GM19467 (cell line): Measurements from ENCODE around the gene FAM53B.

ENCODE experiments used
- ATAC-seq: cut with Tn5 transposase; IDR thresholded peaks from one replicate; pipeline ENCODE4 v1.9.1; 2021; ENCODE audit warnings: mild to moderate bottlenecking, moderate library complexity; ENCODE audit not compliant: unreplicated experiment

FAM53B gene

DNA sequence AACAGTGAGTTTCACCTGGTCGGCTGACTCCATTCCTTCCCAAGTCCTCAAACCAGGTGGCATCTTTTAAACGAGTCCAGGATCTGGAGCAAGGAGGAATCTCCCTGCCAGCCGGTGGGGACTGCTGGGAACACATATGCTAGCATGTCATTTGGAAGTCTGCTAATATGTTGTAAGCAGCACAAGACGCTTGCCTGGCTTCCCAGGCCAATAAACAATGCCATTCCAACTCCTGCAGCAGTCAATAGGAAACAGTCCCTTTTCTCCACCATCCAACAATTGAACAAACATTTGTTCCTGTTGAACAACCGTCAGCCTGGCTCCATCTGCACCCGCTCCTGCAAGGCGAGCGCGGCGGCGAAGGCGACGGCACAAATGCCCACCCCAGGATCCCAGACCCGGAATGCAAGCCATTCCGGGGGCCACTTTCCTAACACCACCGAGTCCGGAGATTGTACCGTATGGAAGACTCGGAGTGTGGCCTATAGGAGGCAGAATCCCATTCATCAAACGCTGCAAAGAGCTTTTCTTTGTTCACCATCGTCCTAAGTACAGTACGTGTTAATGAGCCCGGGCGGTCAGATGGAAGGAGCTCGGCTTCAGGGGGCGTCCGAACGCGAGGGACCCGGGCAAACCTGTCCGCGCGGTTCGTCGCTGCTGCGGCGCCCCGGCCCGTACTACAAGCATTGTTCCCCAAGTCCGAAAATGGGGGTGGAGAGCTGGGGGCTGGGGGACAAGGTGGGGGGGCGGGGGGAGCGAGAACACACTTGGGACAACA lies 1.6 kb downstream of the FAM53B start:
- no peak for ATAC-seq

DNA sequence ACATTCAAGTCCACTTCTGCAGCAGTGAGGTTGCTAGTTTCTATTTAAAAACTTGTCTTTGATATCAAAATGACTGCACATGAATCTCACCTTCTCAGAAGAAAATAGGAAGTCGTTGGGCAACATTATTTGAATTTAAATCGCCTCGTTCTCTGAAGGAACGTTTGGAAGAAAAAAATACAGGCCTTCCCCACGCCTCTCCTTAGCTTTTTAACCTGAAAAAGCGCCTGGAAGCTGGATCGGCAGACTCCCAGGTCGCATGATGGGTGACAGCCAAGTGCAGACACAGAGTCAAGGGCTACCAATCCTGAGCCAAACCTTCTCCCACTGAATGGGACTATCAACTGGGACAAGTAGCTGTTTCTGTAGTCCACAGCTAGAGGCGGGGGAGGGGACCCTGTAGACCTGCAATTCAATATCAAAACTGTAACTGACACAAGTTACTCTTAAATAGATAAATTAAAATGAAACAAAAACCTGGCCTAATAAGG lies 2.2 kb downstream of the FAM53B start:
- no peak for ATAC-seq

DNA sequence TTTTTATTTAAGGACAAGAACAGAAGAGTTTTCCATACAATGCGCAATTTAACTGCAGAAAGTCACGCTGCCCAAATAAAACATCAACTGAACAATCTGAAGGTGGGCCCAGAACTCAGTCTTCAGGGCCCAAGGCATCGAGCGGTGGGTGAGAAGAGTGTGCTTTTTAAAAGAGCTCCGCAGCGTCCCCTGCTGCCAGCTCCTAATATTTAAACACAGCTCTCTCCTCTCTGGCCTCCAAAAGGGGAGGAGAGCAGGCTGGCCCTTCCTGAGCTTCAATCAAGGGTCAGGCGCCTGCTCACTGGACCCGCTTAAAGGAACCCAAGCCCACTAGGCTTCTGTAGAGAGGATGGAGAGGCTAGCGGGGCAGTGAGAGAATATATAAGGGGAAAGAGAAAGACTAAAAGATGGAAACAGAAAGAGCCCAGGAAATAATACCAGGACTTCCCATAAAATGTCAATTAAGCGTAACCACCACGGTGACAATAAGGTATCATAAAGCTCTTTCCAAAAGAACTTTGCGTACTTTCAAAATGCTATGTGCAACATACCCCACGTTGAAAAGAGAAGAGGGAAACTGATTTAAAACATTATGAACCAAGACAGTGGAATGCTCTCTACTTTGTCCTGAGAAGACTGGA lies 2.8 kb downstream of the FAM53B start:
- peak; percentile 36 for ATAC-seq

DNA sequence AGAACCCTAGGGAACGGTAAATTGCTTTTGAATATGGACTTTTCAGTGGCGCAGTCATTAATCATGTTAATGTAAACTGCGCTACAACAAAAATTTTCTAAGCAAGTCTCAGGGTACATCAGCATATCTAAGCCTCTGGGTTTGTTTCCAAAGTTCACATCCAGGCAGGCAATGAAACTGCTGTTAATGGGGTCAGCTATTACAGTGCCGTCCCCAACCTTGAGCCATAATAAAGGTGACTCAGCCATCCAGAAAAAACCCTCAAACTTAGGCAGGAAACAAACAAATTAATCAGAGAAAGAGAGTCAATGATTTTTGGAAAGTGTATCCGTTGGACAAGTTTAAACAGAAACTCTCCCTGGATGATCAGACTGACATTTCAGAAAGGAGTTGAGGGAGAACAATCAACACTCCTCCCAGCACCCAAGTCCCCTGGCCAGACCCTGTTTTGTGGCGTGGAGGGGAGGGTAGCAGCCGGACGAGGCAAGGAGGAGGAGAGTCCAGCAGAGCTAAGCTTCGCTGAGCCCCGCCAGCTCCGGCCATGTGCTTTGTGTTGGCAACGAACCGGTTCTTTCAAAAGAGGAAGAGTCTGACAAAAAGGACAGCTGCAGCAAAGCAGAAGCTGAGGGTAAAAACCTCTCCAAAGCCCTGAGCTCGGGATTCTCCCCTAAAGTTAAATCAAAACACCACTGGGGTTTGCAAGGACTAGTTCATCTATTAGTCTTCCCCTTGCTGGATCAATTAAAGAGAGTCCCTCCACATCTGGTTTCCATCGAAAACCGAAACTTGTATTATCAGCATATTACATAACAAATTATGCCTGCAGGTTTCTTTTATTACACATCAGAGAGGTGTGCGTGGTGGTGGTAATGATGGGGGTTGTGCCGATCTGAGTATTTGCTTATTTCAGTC lies 3.6 kb downstream of the FAM53B start:
- ATAC-seq: peak; percentile 18

DNA sequence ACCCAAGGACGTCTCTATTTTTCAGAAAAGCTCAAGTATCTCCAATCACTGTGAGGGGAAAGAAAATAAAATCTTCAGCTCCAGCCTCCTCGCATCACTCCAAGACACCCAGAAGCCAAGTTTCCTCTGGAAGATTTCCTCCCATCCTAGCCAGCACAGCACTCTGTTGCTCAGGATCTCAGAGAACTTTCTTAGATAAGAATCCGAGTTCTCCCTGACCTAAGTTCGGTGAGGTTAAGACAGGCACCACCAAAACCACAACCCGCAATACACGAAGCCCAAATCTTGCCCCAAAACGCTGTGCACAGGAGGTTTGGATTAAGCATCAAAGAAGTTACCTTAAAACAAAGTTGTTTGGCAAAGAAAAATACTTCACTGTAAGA lies 4.2 kb downstream of the FAM53B start:
- no peak for ATAC-seq

DNA sequence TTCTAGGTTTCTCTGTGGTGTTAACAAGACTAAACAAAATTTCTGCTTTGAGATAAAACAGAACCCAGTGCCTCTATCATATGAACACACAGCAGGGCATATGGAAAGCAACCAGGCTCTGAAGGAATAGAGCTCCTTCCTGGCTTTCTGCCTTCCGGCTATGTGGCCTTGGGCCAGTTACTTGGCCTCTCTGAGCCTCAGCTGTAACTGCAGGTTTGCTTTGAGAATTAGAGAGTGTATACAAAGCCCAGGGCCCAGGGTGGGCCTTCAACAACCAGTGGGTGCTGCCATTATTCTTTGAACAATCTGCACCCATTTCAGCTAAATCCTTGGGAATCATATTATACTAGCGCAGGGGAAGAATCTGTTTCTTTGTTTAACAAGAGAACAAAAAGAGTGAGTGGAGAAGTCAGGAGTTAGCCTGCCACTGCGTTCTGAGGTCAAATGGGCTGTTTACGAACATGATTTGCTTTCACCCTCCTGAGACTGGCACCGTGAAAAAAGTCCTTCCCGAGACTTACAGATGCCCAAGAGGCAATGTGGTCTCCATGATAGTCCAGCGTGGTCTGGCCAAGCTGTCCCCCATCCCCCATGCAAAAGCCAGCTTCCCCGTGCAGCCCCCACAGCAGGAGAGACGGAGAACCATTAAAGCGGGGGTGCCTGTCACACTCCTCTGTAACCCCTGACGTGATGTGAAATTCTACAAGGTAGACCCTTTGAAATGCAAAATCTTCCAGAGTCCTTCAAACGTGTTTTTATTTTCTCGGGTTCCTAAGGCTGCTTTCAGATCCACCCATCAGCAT lies 4.9 kb downstream of the FAM53B start:
- ATAC-seq: no peak

DNA sequence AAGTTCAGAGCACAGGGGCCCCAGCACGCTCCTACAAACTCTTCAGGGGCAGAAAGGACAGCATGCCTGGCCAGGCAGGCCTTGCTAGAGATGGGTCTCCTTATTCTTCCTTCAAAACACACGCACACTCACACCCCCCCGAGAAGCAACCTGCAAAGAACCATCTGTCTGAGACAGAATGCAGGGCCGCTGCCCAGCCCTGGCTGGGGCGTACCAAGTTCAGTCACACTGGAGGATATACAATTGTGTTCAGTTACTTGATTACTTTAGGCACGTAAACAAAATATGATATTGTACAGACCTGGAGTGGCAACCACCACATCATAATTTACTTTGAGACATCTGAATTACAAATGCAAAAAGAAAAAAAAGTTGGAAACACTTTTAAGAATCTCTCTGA lies 5.7 kb downstream of the FAM53B start:
- ATAC-seq: no peak

DNA sequence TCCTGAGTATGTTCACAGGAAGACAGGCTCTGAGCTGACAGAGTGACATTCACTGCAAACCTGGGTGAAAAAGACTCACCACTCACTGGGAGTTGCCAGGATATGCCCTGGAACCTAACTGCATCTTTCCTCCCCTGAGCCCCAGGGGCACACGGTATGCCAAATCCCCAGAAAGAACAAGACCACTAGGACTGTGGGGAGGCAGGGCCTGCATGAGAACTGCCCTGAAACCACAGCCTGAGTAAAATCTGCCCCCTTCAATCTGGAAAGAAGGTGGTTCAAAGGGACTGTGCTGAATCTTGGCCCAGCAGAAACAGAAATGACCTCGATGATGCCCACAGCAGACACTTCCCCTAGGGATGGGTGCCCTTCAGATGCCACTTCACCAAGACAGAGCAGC lies 6.5 kb downstream of the FAM53B start:
- ATAC-seq: no peak

DNA sequence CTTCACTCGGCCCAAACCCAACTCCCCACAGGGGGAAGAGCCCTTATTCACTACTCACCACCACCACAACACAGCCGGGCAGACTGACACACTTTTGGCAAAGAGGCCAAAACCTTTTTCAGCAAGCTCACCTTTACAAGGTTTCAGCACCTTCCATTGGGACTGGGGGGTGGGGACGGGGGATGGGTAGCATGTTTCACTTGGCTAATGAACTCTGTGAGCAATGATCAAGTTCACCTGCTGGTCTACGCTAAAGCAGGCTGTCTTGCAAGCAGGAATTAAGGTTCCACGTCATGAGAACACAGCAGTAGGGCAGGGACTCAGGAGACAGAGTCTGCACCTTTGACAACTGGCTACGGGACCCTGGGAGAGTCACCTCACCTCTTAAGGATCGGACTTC lies 7.0 kb downstream of the FAM53B start:
- ATAC-seq: no peak

DNA sequence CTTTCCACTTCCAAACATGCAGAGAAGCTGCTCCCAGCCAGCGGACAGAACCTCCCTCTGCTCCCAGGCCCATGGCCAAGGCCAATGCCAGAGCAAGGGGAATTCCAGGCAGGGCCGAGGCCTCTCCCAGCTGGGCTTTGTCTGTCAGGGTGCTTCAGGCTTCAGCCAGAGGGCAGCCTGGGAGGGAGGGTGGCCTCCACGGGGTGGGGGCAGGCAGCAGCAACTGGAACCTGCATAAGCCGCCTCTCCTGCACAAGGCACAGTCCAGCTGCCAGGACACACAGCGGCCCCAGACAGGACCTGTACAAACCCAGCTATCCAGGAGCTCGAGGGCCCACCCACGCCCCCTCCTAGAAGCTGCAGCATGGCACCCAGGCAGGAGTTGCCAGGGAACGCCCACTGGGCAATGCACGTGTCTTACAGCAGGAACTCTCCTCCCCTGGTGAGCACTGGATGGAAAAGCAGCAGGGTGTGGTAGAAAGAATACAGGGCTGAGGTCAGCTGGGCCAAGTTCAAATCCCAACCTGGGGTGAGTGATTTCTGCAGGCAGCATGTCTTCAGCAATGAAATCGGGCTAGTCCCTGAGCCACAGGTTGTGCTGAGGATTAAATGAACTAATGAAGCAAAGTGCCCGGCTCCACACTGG lies 7.6 kb downstream of the FAM53B start:
- ATAC-seq: no peak

DNA sequence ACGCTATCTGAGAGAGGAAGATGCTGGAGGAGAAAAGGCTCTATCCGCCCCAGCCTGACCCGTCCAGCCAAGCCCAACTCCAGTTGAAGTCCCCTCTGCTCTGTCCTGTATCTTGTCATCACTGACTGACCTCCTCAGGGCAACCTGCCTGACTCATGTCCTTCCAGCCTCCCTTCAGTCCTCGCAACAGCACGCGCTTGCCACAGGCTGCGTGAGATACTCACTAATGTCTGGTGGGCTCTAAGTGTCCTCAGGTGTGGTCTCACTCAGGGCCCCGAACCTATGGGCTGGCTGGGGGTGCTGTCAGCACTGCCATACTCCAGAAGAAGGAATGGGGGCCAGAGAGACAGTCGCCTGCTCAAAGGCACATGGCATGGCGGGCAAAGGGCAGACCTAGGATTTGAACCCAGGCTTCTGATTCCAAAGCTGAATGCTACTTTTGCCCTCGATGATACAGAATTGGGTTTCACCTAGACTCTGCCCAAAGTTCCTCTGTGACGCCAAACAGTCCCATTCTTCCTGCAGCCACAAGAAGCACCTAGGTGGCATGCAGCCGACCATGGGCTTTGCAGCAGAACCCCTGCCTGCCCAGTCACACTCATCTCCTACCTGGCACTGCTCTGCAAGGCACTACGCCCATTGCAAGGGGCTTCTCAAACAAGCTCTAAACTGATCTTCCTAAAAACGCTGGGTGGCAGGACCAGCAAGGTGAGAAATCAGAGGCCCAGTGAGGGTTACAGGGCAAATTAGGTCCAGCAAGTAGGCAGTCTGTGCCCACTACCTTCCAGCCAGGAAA lies 8.5 kb downstream of the FAM53B start:
- ATAC-seq: no peak

DNA sequence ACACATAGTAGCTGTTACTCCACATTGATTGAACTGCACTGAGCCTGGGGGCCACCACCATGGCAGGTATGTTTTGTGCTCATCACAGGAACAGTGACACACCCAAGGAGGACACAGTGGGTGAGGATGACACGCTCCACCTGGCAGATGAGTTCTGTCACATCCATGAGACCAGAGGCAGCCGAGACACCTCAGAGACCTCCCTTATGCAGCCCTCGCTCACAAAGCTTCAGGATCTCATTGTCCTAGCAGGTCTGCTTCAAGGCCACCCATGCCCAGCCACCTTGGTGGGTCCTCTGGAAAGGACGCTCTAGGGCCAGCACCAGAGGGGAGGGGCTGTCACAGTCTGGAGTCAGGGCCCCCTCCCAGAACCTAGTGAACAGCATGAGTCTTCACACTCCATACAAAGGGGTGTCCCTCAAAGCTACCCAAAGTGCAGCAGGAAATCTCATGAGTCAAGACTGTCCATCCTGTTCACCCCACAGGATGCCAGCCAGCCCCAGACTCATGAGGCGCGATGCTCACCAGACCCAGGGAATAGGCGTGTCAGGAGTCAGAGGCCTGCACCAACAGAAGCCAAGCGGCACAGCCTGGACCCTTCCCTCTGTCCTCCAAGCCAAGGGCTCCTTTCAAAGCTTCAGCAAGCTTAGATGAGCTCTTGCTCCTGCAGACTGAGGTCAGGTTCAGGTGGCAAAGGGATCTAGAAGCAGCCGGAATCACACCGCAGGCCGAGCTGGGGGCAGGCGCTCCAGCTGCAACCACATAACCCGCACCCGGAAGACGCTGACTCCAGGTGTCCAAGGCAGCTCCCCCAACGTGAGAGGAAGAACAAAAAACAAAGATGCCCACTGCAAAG lies 9.6 kb downstream of the FAM53B start:
- no peak for ATAC-seq

DNA sequence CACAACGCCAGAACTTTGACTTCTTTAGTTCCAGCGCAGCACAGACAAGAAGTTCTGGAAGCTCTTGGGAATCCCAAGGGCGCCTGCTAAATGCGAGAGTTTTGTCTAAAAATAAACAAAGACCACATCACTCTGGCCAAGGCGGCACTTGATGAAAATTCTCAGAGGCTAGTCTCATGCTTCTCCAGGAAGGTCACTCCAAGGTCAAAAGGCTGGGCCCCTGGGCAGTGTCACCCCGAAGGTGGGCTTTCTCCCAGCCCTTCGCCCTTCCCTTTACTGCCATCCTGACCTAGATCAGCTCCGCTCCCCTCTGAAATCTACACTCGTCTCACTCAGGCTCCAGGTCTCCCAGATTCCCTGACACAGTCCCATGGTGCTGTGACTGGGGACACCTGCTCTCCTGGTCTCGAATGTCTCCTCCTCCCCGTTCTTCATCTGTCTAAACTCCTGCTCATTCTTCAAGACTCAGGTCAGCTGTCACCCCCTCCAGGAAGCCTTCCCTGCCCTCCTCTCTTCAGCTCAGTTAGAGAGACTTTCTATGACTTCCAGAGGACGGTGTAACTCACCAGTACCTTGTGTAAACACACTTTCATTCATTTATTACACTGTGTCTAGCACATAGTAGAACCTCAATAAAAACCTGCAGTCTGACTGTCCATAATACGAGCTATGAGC lies 10.5 kb downstream of the FAM53B start:
- ATAC-seq: no peak

DNA sequence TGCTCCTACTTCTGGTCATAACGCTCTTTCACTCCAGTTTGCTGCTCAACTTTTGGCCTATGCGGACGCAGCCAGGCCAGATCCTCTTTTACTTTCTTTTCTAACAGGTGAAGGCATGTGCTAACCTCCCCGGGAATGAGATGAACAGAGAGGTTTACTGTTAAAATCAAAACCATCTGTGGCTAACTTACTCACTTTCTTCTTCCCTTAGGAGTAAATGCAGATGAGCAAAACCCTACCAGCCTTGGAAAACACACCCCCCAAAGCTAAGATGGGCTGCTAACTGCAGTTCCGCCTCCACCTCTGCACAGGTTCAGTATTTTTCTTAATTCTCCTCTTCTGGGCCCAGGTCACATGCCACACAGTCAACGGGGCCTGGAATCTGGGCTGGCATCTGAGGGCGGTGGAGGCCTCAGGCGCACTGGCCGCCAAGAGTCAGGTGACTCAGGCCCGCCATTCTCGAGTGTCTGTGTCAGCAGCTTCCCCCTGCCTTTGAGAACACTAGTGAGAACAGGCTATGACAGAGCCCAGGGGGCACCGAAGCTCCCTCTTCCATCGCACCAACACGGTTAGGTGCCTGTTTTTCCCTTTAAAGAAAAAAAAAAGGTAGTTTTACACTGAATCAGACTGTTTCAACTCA lies 11.1 kb downstream of the FAM53B start:
- ATAC-seq: peak; percentile 42

DNA sequence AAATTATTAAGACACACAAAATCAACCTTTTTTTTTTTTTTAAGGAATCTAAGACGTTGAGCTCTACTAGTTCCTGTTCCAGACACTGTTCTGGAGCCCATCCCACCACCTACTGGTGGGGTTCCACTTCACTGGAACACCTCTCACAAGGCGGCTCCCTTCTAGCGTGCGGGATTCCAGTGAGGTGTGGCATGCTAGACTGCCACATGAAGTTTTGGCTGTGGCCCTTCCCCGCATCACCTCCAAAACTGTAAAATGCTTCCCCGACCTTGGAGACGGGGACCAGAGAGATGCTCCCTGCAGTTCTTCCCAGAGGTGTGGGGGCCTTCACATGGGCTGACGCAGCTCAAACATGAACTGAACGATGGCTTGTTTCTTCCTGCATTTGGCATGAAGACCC lies 12.6 kb downstream of the FAM53B start:
- no peak for ATAC-seq

DNA sequence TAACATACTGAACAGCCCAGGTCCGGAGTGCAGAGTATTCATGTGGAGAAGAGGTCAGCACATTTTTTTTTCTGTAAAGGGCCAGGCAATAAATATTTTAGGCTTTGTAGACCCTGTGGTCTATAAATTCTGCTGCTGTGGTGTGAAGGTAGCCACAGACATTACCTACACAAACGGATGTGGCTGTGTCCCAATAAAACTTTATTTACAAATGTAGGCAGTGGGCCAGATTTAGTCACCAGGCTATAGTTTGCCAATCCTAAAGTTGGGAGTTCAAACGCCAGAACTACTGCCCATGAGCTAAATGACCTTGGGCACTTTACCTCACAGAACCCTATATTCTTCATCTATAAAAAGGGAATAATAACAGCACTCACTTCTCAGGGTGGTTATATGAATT lies 13.4 kb downstream of the FAM53B start:
- ATAC-seq: no peak

DNA sequence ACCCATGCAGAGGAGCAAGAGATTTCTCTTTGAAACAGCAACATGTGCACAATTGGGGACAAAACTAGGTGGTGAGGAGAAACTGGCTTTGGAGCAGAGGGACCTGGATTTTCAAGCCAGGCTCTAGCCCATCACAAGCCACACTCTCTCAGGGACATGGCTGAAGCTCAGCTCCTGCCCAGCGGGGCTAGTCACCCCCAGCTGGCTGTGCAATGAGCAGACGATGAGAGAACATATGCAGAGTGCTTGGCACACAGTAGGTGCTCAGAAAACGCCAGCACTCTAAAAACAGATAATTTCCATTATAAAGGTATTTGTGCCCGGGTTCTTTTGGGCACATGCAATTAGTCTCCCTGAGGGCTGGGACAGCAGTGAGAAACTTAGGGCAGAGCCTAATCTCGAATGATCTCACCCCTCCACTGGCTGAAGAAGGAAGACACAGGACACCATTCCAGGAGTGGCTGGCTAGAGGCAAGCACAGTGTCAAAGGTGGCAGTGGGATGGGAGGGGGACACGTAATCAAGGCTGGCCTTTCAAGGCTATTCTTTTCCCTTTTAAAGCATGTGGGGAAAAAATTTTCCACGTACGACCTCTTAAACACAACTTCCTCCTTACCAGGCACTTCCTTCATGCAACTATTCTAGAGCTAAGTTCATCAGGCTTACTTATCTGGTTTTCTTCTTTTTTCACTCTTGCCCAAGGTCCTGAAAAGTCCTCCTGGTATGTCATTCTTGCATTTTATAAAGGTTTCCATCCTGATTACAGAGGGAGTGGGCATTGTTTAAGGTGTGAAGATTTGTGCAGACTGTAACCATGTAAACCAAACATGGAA lies 15.1 kb downstream of the FAM53B start:
- ATAC-seq: no peak
